HG03460 (cell line): ENCODE data around the gene TMEM263.
"Not testable (repeated sequence)": the region's sequence is repeated elsewhere in the genome, so short reads cannot be mapped to it uniquely, and the experiment has no call there.

Experiments used
- ATAC-seq: cut with Tn5 transposase; IDR thresholded peaks from one replicate; pipeline ENCODE4 v1.9.1; 2021; ENCODE audit not compliant: unreplicated experiment

TMEM263 gene

GRCh38 chr12:106955377-106956047, at the start of gene TMEM263:
Gene TMEM263, plus strand, starts transcription at chr12:106955907. Its CDS starts 11,210 bp downstream, at chr12:106967117.
- ATAC-seq, result peak; percentile 63

GRCh38 chr12:106906715-106907114, 49.0 kb upstream of the TMEM263 start:
- ATAC-seq, result no peak

- ATAC-seq, result no peak
These were observed 48.3 kb upstream of the TMEM263 start for GRCh38 chr12:106907411-106907810.

GRCh38 chr12:106907846-106908245, 47.9 kb upstream of the TMEM263 start:
- ATAC-seq, result no peak

GRCh38 chr12:106908561-106908960, 47.1 kb upstream of the TMEM263 start:
- ATAC-seq, result no peak

GRCh38 chr12:106910202-106910601, 45.5 kb upstream of the TMEM263 start:
- peak; percentile 64 for ATAC-seq

- ATAC-seq, result no peak
These were observed 44.1 kb upstream of the TMEM263 start for GRCh38 chr12:106911581-106911980.

GRCh38 chr12:106913456-106913855, 42.3 kb upstream of the TMEM263 start:
- no peak for ATAC-seq

GRCh38 chr12:106914796-106915634, 40.7 kb upstream of the TMEM263 start:
- no peak for ATAC-seq

- ATAC-seq, result no peak
These were observed 40.1 kb upstream of the TMEM263 start for GRCh38 chr12:106915635-106916026.

- no peak for ATAC-seq
These were observed 38.2 kb upstream of the TMEM263 start for GRCh38 chr12:106917503-106917902.

GRCh38 chr12:106918746-106919145, 37.0 kb upstream of the TMEM263 start:
- ATAC-seq, result no peak

- no peak for ATAC-seq
These were observed 35.7 kb upstream of the TMEM263 start for GRCh38 chr12:106919910-106920544.

- not testable (repeated sequence) for ATAC-seq
These were observed 33.7 kb upstream of the TMEM263 start for GRCh38 chr12:106921976-106922375.

GRCh38 chr12:106923594-106923993, 32.1 kb upstream of the TMEM263 start:
- ATAC-seq, result not testable (repeated sequence)

- ATAC-seq, result no peak
These were observed 31.3 kb upstream of the TMEM263 start for GRCh38 chr12:106924268-106924861.

GRCh38 chr12:106926657-106927056, 29.1 kb upstream of the TMEM263 start:
- ATAC-seq, result no peak

- ATAC-seq, result no peak
These were observed 21.4 kb upstream of the TMEM263 start for GRCh38 chr12:106934277-106934676.

- no peak for ATAC-seq
These were observed 14.1 kb upstream of the TMEM263 start for GRCh38 chr12:106941481-106942156.

- ATAC-seq, result no peak
These were observed 12.9 kb upstream of the TMEM263 start for GRCh38 chr12:106942775-106943174.
